ENCODE data around the gene ZNF587.
"Not testable (repeated sequence)": the region's sequence is repeated elsewhere in the genome, so short reads cannot be mapped to it uniquely, and the experiment has no call there.

ZNF587 gene

GRCh38 chr19:57887195-57887941 is 37.7 kb downstream of the ZNF587 start:
- no peak for DNase-seq (ENCODE audit: low spot score)

DNA sequence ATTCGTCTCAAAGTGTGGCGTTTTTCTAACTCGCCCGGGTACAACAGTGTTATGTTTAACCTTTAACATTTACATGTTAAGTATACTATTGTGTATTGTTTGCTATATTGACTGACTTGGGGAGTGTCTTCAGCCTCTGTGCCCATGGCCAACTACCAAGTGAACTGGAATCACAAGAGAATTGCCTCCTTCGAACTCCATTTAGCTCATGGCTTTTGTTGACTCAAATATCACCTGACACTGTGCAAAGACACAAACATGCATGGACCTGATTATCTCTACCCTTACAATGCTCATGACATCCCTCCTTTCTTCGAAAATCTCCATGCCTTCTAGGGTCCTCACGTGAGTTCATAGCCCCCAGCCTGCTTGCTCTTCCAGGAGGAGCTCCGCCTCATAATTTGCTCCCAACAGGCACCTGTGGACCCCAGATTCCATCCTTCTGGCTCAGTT is 38.5 kb downstream of the ZNF587 start:
- no peak for DNase-seq (ENCODE audit: low spot score)

- DNase-seq (ENCODE audit: low spot score): peak; percentile 91
Observed at GRCh38 chr19:57888560-57889231, 39.0 kb downstream of the ZNF587 start, which contains the start of gene ZNF814. TSS of gene ZNF814 (minus strand) at chr19:57889037. CDS start at chr19:57888802, 235 bp downstream.

GRCh38 chr19:57890706-57891105 is 41.0 kb downstream of the ZNF587 start:
- DNase-seq (ENCODE audit: low spot score): not testable (repeated sequence)

- DNase-seq (ENCODE audit: low spot score): no peak
Observed at GRCh38 chr19:57900311-57900710, 50.7 kb downstream of the ZNF587 start.

GRCh38 chr19:57903618-57904184 is 54.0 kb downstream of the ZNF587 start:
- no peak for DNase-seq (ENCODE audit: low spot score)

DNA sequence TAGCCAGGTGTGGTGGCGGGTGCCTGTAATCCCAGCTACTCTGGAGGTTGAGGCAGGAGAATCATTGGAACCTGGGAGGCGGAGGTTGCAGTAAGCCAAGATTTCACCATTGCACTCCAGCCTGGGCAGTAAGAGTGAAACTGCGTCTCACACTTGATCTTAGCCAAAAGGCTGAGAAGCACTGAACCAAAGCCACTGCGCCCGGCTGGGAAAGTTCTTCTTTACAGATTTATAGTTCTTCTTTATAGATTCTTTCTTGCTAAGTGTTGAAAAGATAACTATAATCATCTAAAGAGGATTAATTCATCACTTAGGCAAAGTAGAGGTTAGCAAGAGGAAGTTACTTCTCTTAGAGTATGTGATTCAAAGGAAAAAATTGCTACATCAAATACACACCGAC is 55.6 kb downstream of the ZNF587 start:
- no peak for DNase-seq (ENCODE audit: low spot score)

GRCh38 chr19:57907394-57907793 is 57.7 kb downstream of the ZNF587 start:
- no peak for DNase-seq (ENCODE audit: low spot score)

- DNase-seq (ENCODE audit: low spot score): no peak
Observed at GRCh38 chr19:57914531-57914930, 64.9 kb downstream of the ZNF587 start.
